Measurements from ENCODE around the gene VCL. TPM values are rescaled to one million over a fixed set of nuclear protein-coding genes. Genes with fewer than 3 reads are reported as not detected.
"Not testable (repeated sequence)": the region's sequence is repeated elsewhere in the genome, so short reads cannot be mapped to it uniquely, and the experiment has no call there.

The VCL gene
- total RNA-seq, 1 experiment from 2014 or later: 382 TPM

DNA sequence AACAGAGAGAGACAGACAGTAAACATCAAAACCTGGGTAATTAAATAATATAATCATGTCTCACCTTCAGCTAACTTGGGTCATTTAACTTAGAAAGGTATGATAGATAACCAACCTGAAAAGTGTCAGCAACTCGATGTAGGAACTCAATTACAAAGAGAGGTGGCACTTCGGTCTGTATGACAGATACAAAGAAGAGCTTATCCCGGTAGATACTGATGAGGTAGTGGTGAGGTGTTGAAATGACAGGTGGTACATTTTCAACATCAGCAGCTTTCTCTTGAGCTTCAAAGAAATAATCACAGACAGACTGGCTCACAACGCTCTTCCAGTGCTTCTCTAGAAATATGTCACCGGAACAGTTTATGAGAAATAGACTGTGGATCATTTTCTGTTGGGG lies 140.1 kb downstream of the VCL start:
- Histone ChIP-seq H4K20me1 (ENCODE audit: low read length) (peaks cover 5% of the 10 kb centered on the region; the same call in 1 of the 2 replicates), H3K4me2 (ENCODE audit: low read length) (no peak overlapping the region), H3K9me2 (replicated peaks; ENCODE audit: low read length) (no peaks in the 10 kb centered on the region), H3K79me2 (ENCODE audit: low read length) (peaks cover 38% of the 10 kb centered on the region), H3K9me3 (ENCODE audit: low read length) (no peaks in the 10 kb centered on the region), H3K36me3 (ENCODE audit: low read depth, low read length) (peaks cover 59% of the 10 kb centered on the region), H3K4me1 (ENCODE audit: insufficient read depth, low read length) (no peaks in the 10 kb centered on the region), H3K4me3 (ENCODE audit: low read length) (no peak overlapping the region), H3K27ac (ENCODE audit: low read length) (no peak overlapping the region), H3F3A (ENCODE audit: low read length, unreplicated experiment) (peaks cover 4% of the 10 kb centered on the region), H3K27me3 (ENCODE audit: low read length) (no peaks in the 10 kb centered on the region), H3K9ac (ENCODE audit: low read length) (no peak overlapping the region), H2AFZ (ENCODE audit: low read length) (no peak overlapping the region)
- DNase-seq (no peak), ATAC-seq (no peak; the same call in 1 of the 2 replicates)
- intact Hi-C loops (cut with micrococcal nuclease): no loop called here
- TF ChIP-seq, protein P1, sequence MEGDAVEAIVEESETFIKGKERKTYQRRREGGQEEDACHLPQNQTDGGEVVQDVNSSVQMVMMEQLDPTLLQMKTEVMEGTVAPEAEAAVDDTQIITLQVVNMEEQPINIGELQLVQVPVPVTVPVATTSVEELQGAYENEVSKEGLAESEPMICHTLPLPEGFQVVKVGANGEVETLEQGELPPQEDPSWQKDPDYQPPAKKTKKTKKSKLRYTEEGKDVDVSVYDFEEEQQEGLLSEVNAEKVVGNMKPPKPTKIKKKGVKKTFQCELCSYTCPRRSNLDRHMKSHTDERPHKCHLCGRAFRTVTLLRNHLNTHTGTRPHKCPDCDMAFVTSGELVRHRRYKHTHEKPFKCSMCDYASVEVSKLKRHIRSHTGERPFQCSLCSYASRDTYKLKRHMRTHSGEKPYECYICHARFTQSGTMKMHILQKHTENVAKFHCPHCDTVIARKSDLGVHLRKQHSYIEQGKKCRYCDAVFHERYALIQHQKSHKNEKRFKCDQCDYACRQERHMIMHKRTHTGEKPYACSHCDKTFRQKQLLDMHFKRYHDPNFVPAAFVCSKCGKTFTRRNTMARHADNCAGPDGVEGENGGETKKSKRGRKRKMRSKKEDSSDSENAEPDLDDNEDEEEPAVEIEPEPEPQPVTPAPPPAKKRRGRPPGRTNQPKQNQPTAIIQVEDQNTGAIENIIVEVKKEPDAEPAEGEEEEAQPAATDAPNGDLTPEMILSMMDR (conservative IDR thresholded peaks at IDR 0.05; ENCODE audit: low read depth, low read length): 0 out of 2 replicates have a peak, but pooled peaks have one; percentile 35
- TF ChIP-seq EZH2phosphoT487 (IDR thresholded peaks at IDR 0.05; ENCODE audit: borderline replicate concordance, low read length) (no peak), EZH2 (IDR thresholded peaks at IDR 0.05; ENCODE audit: low read length, unreplicated experiment) (no peak)
- POLR2A ChIA-PET (ENCODE audit: unreplicated experiment): interaction anchor here (0.7 to 1.1 kb wide), 2 partner anchors 13 to 830 kb away, joined by 3 to 8 read pairs; partner anchors contain the start of genes ADK and AP3M1
- CTCF ChIA-PET: interaction anchor here (0.6 to 1.4 kb wide), 5 partner anchors 11 to 98 kb away, joined by 3 to 9 read pairs (median 3); no protein-coding TSS in a partner anchor
- no TSS peak for BruUV-seq (replicated peaks)

DNA sequence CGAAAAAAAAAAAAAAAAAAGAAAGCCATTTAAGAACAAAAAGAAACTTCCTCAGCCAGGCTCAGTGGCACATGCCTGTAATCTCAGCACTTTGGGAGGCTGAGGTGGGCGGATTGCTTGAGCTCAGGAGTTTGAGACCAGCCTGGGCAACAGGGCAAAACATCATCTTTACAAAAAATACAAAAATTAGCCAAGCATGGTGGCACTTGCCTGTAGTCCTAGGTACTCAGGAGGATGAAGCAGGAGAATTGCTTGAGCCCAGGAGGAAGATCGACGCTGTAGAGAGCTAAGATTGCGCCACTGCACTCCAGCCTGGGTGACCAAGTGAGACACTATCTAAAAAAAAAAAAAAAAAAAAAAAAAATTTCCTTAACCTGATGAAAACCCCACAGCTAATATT lies 140.7 kb downstream of the VCL start:
- ChIA-PET CTCF (interaction anchor here (0.6 to 1.0 kb wide), 4 partner anchors 49 to 97 kb away, joined by 3 to 9 read pairs (median 4); no protein-coding TSS in a partner anchor), POLR2A (ENCODE audit: unreplicated experiment) (interaction anchor here (0.7 to 1.1 kb wide), 2 partner anchors 12 to 829 kb away, joined by 3 to 8 read pairs; partner anchors contain the start of genes ADK and AP3M1)
- H3K27me3 ChIP-seq (ENCODE audit: low read length); H4K20me1 ChIP-seq (ENCODE audit: low read length); H2AFZ ChIP-seq (ENCODE audit: low read length); H3K9me2 ChIP-seq (replicated peaks; ENCODE audit: low read length); H3K27ac ChIP-seq (ENCODE audit: low read length); intact Hi-C loops (cut with micrococcal nuclease); H3K9ac ChIP-seq (ENCODE audit: low read length); H3F3A ChIP-seq (ENCODE audit: low read length, unreplicated experiment); ATAC-seq; BruUV-seq (replicated peaks); DNase-seq; H3K4me3 ChIP-seq (ENCODE audit: low read length); H3K4me1 ChIP-seq (ENCODE audit: insufficient read depth, low read length); H3K4me2 ChIP-seq (ENCODE audit: low read length); H3K9me3 ChIP-seq (ENCODE audit: low read length): not testable (repeated sequence)
- H3K36me3 ChIP-seq (ENCODE audit: low read depth, low read length): peaks cover 53% of the 10 kb centered on the region
- peaks cover 44% of the 10 kb centered on the region for H3K79me2 ChIP-seq (ENCODE audit: low read length)

DNA sequence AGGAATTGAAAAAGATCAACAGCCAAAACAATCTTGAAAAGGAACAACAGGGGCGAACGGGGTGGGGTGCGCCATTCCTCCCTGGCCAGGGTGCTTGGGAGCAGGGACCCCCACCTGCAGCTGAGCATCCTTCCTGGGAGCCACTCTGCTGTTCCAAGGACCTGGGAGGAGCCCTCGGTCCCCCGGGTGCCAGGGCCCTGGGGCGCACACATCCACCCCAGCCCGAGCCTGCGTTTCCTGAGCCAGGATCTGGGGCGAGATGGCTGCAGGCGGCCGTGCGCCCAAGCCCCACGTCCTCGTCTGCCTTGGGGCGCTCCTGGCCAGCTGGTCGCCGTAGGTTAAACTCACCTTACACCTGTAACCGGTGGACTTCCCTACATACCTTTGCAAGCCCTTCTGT lies 142.1 kb downstream of the VCL start:
- H3K4me2 ChIP-seq (ENCODE audit: low read length): no peak overlapping the region
- ATAC-seq (no peak), DNase-seq (no peak)
- H3K9ac ChIP-seq (ENCODE audit: low read length): no peak overlapping the region
- peaks cover 4% of the 10 kb centered on the region for H3F3A ChIP-seq (ENCODE audit: low read length, unreplicated experiment)
- POLR2A ChIA-PET (ENCODE audit: unreplicated experiment): no interaction called here
- no TSS peak for BruUV-seq (replicated peaks)
- H3K9me2 ChIP-seq (replicated peaks; ENCODE audit: low read length): no peaks in the 10 kb centered on the region
- H3K79me2 ChIP-seq (ENCODE audit: low read length): peaks cover 56% of the 10 kb centered on the region
- H3K4me1 ChIP-seq (ENCODE audit: insufficient read depth, low read length): no peaks in the 10 kb centered on the region
- H3K36me3 ChIP-seq (ENCODE audit: low read depth, low read length): peaks cover 44% of the 10 kb centered on the region
- H3K4me3 ChIP-seq (ENCODE audit: low read length): no peak overlapping the region
- CTCF ChIA-PET: interaction anchor here (0.7 kb wide), 1 partner anchor 73 kb away, joined by 3 read pairs; no protein-coding TSS in a partner anchor
- TF ChIP-seq EZH2phosphoT487 (IDR thresholded peaks at IDR 0.05; ENCODE audit: borderline replicate concordance, low read length): no peak
- TF ChIP-seq, protein P1 (conservative IDR thresholded peaks at IDR 0.05; ENCODE audit: low read depth, low read length): no peak
- no peak for TF ChIP-seq EZH2 (IDR thresholded peaks at IDR 0.05; ENCODE audit: low read length, unreplicated experiment)
- no peak overlapping the region for H3K27ac ChIP-seq (ENCODE audit: low read length)
- H2AFZ ChIP-seq (ENCODE audit: low read length): no peak overlapping the region
- peaks cover 6% of the 10 kb centered on the region; the same call in 1 of the 2 replicates for H4K20me1 ChIP-seq (ENCODE audit: low read length)
- intact Hi-C loops (cut with micrococcal nuclease): no loop called here
- no peaks in the 10 kb centered on the region for H3K27me3 ChIP-seq (ENCODE audit: low read length)
- H3K9me3 ChIP-seq (ENCODE audit: low read length): no peaks in the 10 kb centered on the region
